NCI-H524 (cell line): ENCODE data around the gene MAST4.
A peak's percentile ranks its signal among the peaks of the same experiment; 100 is the strongest.

Experiments used
- DNase-seq, 2 experiments: peaks; one replicate each; lab custom pipeline; 2025; lab: John Stamatoyannopoulos, UW

The MAST4 gene

GRCh38 chr5:67189079-67189354 is 592.8 kb downstream of the MAST4 start:
- DNase-seq = no peak

DNA sequence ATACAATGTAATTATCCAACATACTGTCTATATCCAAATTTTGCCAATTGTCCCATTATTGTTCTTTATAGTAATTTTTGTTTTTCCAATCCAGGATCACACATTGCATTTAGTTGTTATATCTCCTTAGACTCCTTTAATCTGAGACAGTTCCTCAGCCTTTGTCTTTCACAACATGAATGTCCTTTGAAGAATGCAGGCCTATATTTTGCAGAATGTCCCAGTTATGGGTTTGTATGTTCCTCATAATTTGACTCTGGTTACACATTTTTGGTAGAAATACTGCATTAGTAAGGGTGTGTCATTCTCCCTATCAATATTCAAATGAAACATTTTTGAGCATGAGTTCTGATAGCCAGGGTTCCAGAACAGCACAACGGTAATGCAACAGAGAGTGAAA is 593.7 kb downstream of the MAST4 start:
- no peak for DNase-seq

DNA sequence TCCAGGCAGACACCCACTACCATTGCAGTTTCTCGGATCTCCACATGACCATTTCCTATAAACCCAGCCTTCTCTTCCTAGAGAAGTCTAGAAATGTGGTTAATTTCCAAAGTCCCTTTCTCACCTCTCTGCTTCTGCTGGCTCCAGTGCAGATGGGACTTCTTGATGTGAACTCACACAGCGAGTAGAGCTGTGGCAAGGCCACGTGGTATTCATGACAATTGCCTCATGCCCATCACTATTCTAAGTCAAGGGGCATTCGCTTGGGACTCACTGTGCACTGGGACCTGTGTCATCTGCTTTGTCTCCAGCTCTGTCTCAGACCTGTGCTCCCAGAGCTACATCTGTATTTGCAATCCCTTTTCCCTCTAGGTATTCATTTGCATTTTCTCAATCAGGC is 594.2 kb downstream of the MAST4 start:
- no peak for DNase-seq

- no peak for DNase-seq
Observed at GRCh38 chr5:67190861-67191260, 594.7 kb downstream of the MAST4 start.

DNA sequence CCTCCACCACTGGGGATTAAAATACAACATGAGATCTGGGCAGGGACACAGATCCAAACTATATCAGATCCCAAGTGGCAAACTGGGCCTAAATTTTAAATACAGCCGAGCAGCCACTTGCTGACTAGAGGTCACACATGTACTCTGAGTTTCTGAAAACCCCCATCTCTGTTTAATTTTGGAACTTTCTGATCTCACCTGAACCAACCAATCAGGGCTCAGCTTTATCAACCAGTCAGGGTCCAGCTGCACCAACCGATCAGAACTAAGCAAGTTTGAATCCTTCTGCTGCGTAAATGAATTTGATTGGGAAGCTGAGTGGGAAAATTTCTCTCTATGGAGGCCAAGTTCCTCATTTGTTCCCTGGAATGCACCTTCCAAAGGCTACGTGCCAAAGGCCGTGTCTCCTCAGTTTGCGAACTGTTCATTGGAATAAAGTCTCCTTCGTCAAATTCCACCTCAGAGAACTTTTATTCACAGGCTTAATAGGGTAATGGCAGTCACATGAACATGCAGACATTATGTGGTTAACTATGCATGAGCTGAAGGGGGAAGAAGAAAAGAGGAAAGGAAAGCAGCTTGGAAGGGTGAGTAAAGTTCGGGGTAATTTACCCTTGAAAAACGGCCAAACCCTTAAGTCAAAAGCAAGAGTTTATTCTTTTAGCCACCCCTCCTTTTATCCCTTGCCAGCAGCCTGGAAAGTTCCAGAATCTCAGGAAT is 596.7 kb downstream of the MAST4 start:
- DNase-seq = no peak

- DNase-seq = no peak
Observed at GRCh38 chr5:67193439-67193807, 597.2 kb downstream of the MAST4 start.

GRCh38 chr5:67194166-67194565 is 598.0 kb downstream of the MAST4 start:
- DNase-seq = no peak

DNA sequence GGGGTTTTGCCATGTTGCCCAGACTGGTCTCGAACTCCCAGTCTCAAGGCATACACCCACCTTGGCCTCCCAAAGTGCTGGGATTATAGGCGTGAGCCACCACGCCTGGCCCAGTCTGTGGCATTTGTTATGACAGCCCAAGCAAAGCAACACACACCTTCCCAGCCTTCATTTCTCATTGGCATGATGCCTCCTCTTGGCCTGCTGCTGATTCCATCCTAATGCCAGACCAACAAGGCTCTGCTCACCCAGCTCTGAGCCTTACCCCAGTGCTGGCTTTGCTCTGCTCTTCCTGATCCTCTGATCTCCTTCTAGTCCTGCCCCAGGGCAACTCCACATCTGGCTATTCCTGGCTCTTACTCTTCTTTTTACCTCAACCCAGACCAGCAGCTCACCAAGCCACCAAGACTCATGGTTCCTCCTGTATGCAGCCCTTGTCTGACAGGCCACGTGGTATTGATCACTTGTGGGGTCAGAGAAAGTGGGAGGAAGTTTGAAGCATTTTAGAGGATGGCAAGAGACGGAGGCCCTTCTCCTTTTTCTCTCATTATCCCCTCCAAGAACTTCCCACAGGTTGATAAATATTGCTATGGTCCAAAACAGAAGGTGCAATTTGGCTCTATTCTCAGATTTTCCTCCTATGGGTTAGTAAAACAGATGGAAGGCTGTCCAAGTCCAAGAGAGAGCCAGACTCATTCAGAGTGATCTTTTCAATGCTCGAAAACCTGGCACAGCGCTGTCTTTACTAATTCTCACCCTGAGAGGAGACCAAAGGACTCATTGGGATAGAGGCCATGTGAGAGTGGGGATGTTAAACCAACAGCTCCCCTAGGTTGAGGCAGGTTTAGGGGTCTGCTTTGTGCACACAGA is 599.4 kb downstream of the MAST4 start:
- DNase-seq = no peak

DNA sequence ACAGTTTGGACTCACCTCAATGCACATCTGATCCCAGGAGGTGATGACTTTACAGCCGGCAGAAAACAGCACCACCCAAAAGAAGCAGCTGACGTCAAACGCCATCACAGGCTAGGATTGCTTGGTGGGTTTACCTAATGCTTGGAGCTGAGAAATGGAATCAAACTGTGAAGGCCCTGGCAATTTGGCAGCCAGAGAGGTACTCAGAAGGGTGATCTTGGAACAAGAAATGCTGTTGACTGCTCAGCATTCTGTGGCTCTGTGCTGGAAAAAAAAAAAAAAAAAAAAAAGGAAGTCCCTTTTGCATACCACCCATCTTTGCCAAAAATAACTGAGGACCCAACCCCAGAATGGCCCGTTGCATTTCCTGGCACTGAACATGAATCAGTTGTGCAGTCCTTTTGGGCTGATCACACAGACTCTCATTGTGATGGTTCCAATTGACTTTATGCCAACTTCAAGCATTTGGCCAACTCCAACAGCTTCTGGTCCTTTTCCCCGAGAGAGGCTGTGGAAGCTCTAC is 600.4 kb downstream of the MAST4 start, which contains the start of gene CD180:
TSS of gene CD180 (minus strand) at position 263 of the 523 bp plus-strand sequence. CDS start at position 105, 158 bp downstream.
- no peak for DNase-seq

- no peak for DNase-seq
Observed at GRCh38 chr5:67197536-67197935, 601.3 kb downstream of the MAST4 start.

DNA sequence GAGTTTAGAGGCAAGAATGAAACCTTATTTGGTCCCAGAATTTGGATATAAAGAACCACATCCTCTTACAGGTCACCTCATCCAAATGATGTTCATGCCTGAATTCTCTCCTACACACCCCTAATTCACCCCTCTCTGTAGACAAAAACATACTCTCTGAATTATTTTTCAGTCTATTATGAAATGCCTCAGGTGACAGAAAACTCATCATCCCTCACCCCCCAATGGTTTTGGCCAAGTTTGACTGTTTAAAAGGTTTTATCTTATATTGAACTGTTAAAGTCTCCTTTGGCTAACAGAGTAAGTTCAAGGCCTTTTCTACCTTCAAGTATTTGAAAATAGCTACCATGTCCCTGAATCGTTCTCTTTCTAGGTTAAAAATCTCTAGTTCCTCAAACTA is 602.7 kb downstream of the MAST4 start:
- DNase-seq = no peak

DNA sequence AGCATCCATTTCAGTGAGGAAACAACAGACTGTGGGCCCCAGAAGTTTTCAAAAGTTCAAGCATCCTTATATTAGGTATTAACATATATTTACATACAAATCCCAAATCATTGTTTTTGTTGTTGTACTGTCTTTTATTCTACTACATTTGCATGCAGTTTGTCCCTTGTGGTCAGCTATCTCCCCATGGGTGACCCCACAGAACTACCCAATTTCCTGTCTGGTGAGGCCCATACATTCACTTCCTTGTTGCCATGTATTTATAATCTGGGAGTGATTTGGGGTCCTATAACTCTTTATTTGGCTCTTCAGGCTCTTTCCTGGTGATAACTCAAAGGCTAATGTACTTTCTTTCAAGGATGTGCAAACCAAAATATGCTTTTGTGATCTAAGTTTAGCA is 603.7 kb downstream of the MAST4 start:
- no peak for DNase-seq

DNA sequence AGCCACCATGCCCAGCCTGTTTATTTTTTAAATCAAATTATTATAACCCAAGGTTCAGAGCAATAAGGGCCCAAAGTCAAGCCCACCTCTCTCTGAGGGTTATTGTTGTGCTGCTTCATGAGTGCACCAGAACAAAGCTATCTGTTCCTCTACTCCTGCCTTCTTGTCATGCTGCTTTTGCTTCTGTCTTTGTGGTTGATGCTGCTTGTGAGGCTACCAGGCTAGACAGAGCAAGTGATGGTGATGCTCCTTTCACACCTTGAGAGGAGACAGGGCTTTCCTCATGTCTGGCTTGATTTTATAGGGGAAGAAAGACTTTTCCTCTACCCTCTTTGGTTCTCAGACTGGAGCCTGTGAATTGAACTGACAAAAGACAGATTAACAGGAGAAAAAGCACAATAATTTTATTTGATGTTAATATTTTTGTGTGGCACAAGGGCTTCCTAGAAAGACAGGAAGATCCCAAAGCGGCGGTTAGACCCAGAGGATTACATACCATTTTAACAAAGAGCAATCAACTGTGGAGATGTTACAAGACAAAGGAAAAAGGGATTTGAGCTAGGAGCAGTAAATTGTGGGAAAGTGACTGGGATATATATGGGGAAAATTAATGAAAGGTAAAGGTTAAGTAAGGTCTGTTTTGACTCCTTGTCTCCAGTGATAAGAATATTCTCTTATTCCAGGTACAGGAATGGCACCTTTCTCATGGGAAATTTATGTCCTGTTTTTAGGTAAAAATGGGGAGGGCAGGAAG is 604.8 kb downstream of the MAST4 start:
- no peak for DNase-seq

DNA sequence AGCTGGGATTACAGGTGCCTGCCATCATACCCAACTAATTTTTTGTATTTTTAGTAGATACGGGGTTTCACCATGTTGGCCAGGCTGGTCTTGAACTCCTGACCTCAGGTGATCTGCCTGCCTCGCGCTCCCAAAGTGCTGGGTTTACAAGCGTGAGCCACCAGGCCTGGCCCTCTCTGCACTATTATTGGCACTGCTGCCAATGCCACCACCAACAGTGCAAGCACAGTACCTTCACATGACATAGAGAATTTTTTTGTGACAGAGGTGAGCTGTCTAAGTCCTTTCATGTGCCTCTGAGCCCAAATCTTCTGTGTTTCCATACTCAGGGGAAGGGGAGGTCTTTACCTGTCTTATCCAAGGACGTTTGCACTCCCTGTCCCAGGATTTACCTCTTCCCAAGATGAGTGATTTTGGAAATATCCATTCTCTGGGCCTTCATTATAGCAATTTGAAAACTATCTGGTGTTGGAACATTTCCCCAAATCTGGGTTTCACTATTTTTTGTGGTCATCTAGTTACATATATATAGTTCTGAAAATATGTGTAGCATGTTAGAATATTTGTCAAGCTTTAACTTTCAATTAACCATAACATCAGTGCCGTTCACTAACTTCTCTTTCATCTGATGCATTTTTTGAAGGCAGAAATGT is 605.8 kb downstream of the MAST4 start:
- DNase-seq = no peak

- DNase-seq = no peak
Observed at GRCh38 chr5:67202828-67203227, 606.6 kb downstream of the MAST4 start.

- no peak for DNase-seq
Observed at GRCh38 chr5:67203701-67204074, 607.5 kb downstream of the MAST4 start.

DNA sequence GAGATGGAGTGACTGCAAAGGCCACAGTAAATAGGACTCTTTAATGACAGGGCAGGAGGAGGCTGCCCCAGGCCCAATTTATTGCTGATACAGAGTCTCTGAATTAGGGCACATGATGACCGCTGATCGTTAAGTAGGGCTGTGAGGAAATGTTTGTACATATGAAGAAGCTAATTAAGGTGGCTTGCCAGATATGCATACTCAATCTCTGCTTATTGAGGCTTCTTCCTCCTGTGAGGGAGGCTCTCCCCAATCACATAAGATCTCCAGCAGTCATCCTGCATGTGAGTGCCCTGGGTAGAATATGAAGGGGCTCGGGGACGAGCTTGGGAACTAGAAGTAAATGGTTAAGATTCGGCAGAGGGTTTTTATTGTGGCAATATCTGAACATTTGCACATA is 608.6 kb downstream of the MAST4 start:
- DNase-seq = peak in 1 of 2 experiments; percentile 32

- DNase-seq = no peak
Observed at GRCh38 chr5:67205981-67206380, 609.8 kb downstream of the MAST4 start.

DNA sequence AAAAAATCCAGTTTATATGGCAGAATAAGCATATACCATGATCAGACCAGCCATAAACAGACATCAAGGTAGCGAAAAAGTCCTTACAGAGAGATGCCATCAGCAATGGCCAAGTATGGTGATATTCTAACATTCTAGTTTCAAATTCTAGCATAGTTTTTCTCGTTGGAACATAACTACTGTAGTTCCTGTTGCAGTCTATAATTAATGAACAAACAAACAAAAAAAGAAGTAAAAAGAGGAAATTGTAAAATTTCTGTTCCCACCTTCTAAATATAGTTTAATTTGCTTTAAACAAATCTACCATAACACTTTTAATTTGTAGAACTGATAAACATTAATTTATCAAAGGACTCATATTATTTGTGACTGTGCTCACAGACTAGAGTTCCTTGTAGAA is 610.3 kb downstream of the MAST4 start:
- no peak for DNase-seq

DNA sequence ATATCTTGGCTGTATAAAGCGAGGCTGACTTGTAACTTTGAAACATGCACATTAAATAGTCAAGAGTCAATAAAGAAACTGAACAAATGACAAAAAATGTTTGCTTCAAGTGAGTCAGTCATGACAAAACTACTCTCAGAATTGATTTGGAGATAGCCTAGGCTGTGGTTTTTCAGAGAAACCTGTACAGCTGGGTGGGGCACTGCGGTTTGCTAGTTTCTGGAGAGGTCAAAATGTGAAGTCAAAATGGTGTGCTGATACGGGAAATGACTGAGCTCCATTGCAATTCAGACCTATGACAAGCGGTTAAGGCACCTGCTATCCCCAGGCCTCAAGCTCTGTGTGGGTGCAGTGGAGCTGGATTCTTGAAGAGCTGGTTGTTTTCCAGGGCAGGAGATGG is 610.7 kb downstream of the MAST4 start:
- no peak for DNase-seq

- no peak for DNase-seq
Observed at GRCh38 chr5:67208403-67208802, 612.2 kb downstream of the MAST4 start.

DNA sequence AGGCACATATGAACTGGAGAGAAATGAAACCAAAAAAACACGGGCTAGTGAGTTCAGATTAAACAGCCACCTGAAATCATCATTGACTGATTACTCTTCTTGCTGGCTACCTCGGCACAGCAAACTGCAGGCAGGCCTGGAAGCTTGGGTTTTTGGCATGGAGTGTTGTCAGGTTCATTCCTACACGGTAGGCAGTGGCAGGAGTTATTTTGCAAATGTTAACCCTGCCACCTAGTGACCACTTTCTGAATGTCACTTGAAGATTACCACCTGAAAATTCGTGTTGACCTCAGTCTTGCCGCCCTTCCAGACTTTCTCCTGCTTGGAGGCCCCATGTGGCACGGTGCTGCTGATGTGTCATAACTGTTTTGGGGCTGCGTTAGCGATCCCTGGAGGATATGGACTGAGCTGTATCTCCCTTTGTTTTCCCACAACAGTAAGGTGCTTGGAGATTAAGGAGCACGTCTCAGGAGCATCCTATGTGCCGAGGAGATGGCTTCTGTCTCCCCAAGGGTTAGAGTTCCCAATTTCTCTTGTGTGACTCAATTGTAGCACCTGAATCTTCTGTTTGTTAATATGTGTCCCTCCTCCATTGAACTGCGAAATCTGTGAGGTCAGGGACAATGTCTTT is 613.1 kb downstream of the MAST4 start:
- peak; percentile 48 to 85 for DNase-seq
